HepG2 (cell line): ENCODE measurements around the gene ZNF512B. TPM values are rescaled to one million over a fixed set of nuclear protein-coding genes. Genes with fewer than 3 reads are reported as not detected.

Experiments used
- ATAC-seq: fragments of 200-7000 bp; cut with Tn5 transposase; 3 replicates; pipeline ENCODE4 v1.9.1; 2020; ENCODE audit warnings: mild to moderate bottlenecking, moderate library complexity
- BruUV-seq: library from RNA; stranded (reverse); fragments of 400-500 nt; replicated peaks from 2 replicates; lab custom pipeline; 2021; lab: Mats Ljungman, UMichigan
- CTCF ChIA-PET: fragments of 300-600 bp; formaldehyde crosslinking; extraction: SDS; loops from one replicate; lab custom pipeline; 2021; ENCODE audit warnings: low total read pairs, inconsistent platforms, low intra/inter-chr PET ratio; lab: Yijun Ruan, JAX
- POLR2A ChIA-PET: fragments of 350-600 bp; sonication (Branson Sonifier 250); formaldehyde crosslinking; loops from one replicate; lab custom pipeline; 2020; ENCODE audit warnings: antibody characterized with exemption, inconsistent platforms; lab: Yijun Ruan, JAX
- DNase-seq: peaks from one replicate; pipeline ENCODE4 v3.0.0-alpha.2; 2015; ENCODE audit warnings: low spot score
- FAIRE-seq: peaks from 3 replicates; lab custom pipeline; 2011; peaks lifted over from hg19 to GRCh38; lab: Jason Lieb, UNC
- H2AFZ ChIP-seq: one replicate; pipeline ENCODE4 v1.6.1; 2011; ENCODE audit warnings: low read length, inconsistent platforms
- H3K27ac ChIP-seq: fragments of 300-600 bp; 3 replicates; pipeline ENCODE4 v1.8.0; 2011; ENCODE audit warnings: mixed run types, mild to moderate bottlenecking, mixed read lengths, low read length, inconsistent platforms; ENCODE audit not compliant: insufficient read depth; ENCODE audit errors: extremely low read length
- H3K27me3 ChIP-seq, 2 experiments: fragments of 200-600 bp in 1 of 2; 2 replicates in 1 of 2; 3 replicates in 1 of 2; pipeline versions ENCODE4 v1.6.0 to v1.8.0; 2011; ENCODE audit warnings: low read length in 2 of 2, mild to moderate bottlenecking in 2 of 2, moderate library complexity in 2 of 2, inconsistent platforms in 1 of 2; ENCODE audit not compliant: insufficient read depth in 2 of 2, control insufficient read depth in 1 of 2
- H3K36me3 ChIP-seq, 2 experiments: fragments of 200-600 bp in 1 of 2; replicated peaks in 1 of 2; 2 replicates in 1 of 2; 3 replicates in 1 of 2; pipeline versions ENCODE4 v1.5.1 to v1.8.0; 2011; ENCODE audit warnings: low read length in 2 of 2, inconsistent platforms in 1 of 2; ENCODE audit not compliant: insufficient read depth in 2 of 2, control insufficient read depth in 1 of 2
- H3K4me1 ChIP-seq: 2 replicates; pipeline ENCODE4 v1.5.1; 2012; ENCODE audit warnings: low read length, inconsistent platforms; ENCODE audit not compliant: insufficient read depth
- H3K4me2 ChIP-seq: 2 replicates; pipeline ENCODE4 v1.6.0; 2011; ENCODE audit warnings: low read depth, low read length, inconsistent platforms
- H3K4me3 ChIP-seq, 3 experiments: fragments of 200-600 bp in 1 of 3; sonication (generic), shearing (Covaris generic) in 1 of 3; replicated peaks in 1 of 3; 2 replicates each; pipeline ENCODE4 v1.5.1; 2011 to 2016; ENCODE audit warnings: low read length in 3 of 3, inconsistent platforms in 2 of 3, low read depth in 2 of 3, mild to moderate bottlenecking in 2 of 3, control low read depth in 1 of 3, mixed read lengths in 1 of 3; ENCODE audit not compliant: insufficient read depth in 1 of 3
- H3K79me2 ChIP-seq: one replicate; pipeline ENCODE4 v1.6.1; 2011; ENCODE audit warnings: low read length, inconsistent platforms; ENCODE audit not compliant: insufficient read depth
- H3K9ac ChIP-seq: 2 replicates; pipeline ENCODE4 v1.6.0; 2011; ENCODE audit warnings: mild to moderate bottlenecking, low read depth, low read length, inconsistent platforms; ENCODE audit not compliant: insufficient read depth
- H3K9me3 ChIP-seq: 2 replicates; pipeline ENCODE4 v1.5.1; 2012; ENCODE audit warnings: mild to moderate bottlenecking, low read length
- H4K20me1 ChIP-seq: 2 replicates; pipeline ENCODE4 v1.6.0; 2011; ENCODE audit warnings: inconsistent platforms, mild to moderate bottlenecking, low read length, moderate library complexity; ENCODE audit not compliant: insufficient read depth
- ADNP ChIP-seq: sonication (generic); formaldehyde crosslinking; IDR thresholded peaks from 2 replicates; pipeline ENCODE4 v1.4.0; 2020; ENCODE audit warnings: missing genetic modification reagents
- AGO2 ChIP-seq: fragments of 200-400 bp; formaldehyde crosslinking; optimal IDR thresholded peaks from 2 replicates; pipeline ENCODE3; 2017; ENCODE audit warnings: mild to moderate bottlenecking, low read depth, low read length, moderate library complexity
- GLI4 ChIP-seq: sonication (generic); formaldehyde crosslinking; IDR thresholded peaks from 2 replicates; pipeline ENCODE4 v1.5.1; 2020; ENCODE audit warnings: missing genetic modification reagents, mild to moderate bottlenecking, moderate library complexity, borderline replicate concordance
- RBFOX2 ChIP-seq: fragments of 200-400 bp; formaldehyde crosslinking; IDR thresholded peaks from 2 replicates; pipeline ENCODE4 v1.6.1; 2017; ENCODE audit warnings: low read depth, mild to moderate bottlenecking, low read length
- SMARCE1 ChIP-seq: fragments of 450-650 bp; IDR thresholded peaks from 2 replicates; pipeline ENCODE4 v1.6.1; 2017; ENCODE audit warnings: borderline replicate concordance
- SOX13 ChIP-seq, 3 experiments: fragments of 450-650 bp in 1 of 3; sonication (generic) in 1 of 3; formaldehyde crosslinking in 1 of 3; IDR thresholded peaks in 2 of 3; conservative IDR thresholded peaks in 1 of 3; 2 replicates each; pipeline versions ENCODE4 v1.5.0 to v1.6.1; 2016 to 2020; ENCODE audit warnings: antibody characterized with exemption in 1 of 3, mild to moderate bottlenecking in 1 of 3, missing compliant biosample characterization in 1 of 3, missing genetic modification reagents in 1 of 3, moderate library complexity in 1 of 3
- ZNF547 ChIP-seq: sonication (generic); formaldehyde crosslinking; IDR thresholded peaks from 2 replicates; pipeline ENCODE4 v1.5.1; 2020; ENCODE audit warnings: mild to moderate bottlenecking, missing genetic modification reagents
- ZNF563 ChIP-seq: sonication (generic); formaldehyde crosslinking; IDR thresholded peaks from 2 replicates; pipeline ENCODE4 v1.8.0; 2022; ENCODE audit warnings: mild to moderate bottlenecking, moderate library complexity, missing genetic modification reagents
- ZNF570 ChIP-seq: sonication (generic); formaldehyde crosslinking; IDR thresholded peaks from 2 replicates; pipeline ENCODE4 v1.4.0; 2020; ENCODE audit warnings: mild to moderate bottlenecking, missing genetic modification reagents, borderline replicate concordance
- ZNF761 ChIP-seq: sonication (generic); formaldehyde crosslinking; conservative IDR thresholded peaks from 2 replicates; pipeline ENCODE4 v1.4.0; 2020; ENCODE audit warnings: mild to moderate bottlenecking, missing genetic modification reagents
- ZNF777 ChIP-seq: sonication (generic); formaldehyde crosslinking; IDR thresholded peaks from 2 replicates; pipeline ENCODE4 v1.4.0; 2020; ENCODE audit warnings: missing genetic modification reagents
- ZNF784 ChIP-seq: sonication (generic); formaldehyde crosslinking; IDR thresholded peaks from 2 replicates; pipeline ENCODE4 v1.5.1; 2020; ENCODE audit warnings: missing genetic modification reagents, mild to moderate bottlenecking, borderline replicate concordance
- ZNF83 ChIP-seq: sonication (generic); formaldehyde crosslinking; IDR thresholded peaks from 2 replicates; pipeline ENCODE4 v1.4.0; 2020; ENCODE audit warnings: missing genetic modification reagents, mild to moderate bottlenecking, borderline replicate concordance
- ZNF883 ChIP-seq: sonication (generic); formaldehyde crosslinking; IDR thresholded peaks from 2 replicates; pipeline ENCODE4 v1.5.1; 2020; ENCODE audit warnings: mild to moderate bottlenecking, missing genetic modification reagents; ENCODE audit errors: not compliant biosample characterization
- ZSCAN30 ChIP-seq: sonication (generic); formaldehyde crosslinking; IDR thresholded peaks from 2 replicates; pipeline ENCODE4 v1.5.0; 2020; ENCODE audit warnings: mild to moderate bottlenecking, missing genetic modification reagents
- WGBS: methylation state at CpG from one replicate; pipeline ENCODE4 v1.1.6; 2017; ENCODE audit warnings: low lambda C conversion rate; 5-methylcytosine and 5-hydroxymethylcytosine counted together
- in situ Hi-C: cut with HindIII; loops from 2 replicates; pipeline ENCODE4 v1.10.0; 2017; ENCODE audit warnings: low pct_unique_long_range_greater_than_20kb; ENCODE audit not compliant: extremely low pct_ligation_motif_present
- intact Hi-C: fragments of 100-400 bp; cut with micrococcal nuclease; formaldehyde crosslinking; loops from one replicate; pipeline ENCODE4 v1.10.0; 2022; ENCODE audit not compliant: unreplicated experiment
- polyA plus RNA-seq, 8 experiments: library from polyadenylated mRNA; depleted of rRNA in 3 of 8; stranded (reverse) in 7 of 8; unstranded in 1 of 8; fragments of >200 nt; fragmentation: Illumina TruSeq in 4 of 8; extraction: Trizol in 4 of 8; gene quantifications; 2 replicates each; pipeline versions ENCODE4 v1.2.1 to v1.2.3, GENCODE V29; 2011 to 2016; ENCODE audit warnings: low read depth in 4 of 8, missing spikeins in 1 of 8, mixed read lengths in 1 of 8; ENCODE audit not compliant: insufficient read depth in 1 of 8
- total RNA-seq, 5 experiments: library from RNA; depleted of rRNA; stranded (reverse); fragments of >200 nt; fragmentation: Illumina TruSeq; extraction: Trizol; gene quantifications; 2 replicates each; pipeline ENCODE4 v1.2.3, GENCODE V29; 2016; ENCODE audit warnings: low read depth in 1 of 5
- TF ChIP-seq, protein P1 (sequence below): sonication (generic); formaldehyde crosslinking; IDR thresholded peaks from 2 replicates; pipeline ENCODE4 v1.5.0; 2020; ENCODE audit warnings: mild to moderate bottlenecking, missing genetic modification reagents, borderline replicate concordance

Gene ZNF512B
- total and polyA plus RNA-seq, 2 of the 13 experiments (the other 11 are each of a cell fraction or from before 2014, with no cell fraction given): 11.5 to 30.6 TPM

DNA sequence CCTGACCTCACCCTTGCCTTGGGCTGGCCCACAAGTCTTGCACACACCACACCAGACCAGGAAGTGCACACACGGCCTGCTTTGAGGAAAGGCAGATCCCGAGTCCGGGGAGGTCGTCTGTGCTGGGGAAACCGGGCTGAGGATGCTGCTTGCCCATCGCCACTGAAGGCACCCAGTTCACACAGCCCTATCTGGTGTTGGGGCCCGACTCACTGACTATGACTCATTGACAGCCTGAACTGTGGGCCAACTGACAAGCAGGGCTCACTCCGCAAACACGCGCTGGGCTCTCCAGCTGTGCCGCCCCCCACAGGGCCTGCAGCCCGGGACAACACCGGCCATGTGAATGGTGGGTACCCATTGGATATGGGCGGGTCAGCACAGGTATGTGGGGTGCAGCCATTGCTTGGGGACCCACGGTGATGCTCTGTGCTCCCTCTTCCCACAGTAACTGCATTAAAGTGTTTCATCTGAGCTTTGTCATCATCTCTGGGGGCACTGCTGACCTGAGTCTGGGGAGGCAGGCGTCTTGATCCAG is 8.1 kb upstream of the ZNF512B start (continued):
- TF ChIP-seq ZNF563 (CRISPR knock-in tag) (no peak), SMARCE1 (no peak), GLI4 (no peak), ZNF761 (CRISPR knock-in tag) (peak; percentile 38; the same call in 1 of the 2 replicates), SOX13 (IDR thresholded peaks at IDR 0.05) (no peak), SOX13 (CRISPR knock-in tag; conservative IDR thresholded peaks at IDR 0.05 in 1 of 2, IDR thresholded peaks at IDR 0.05 in 1 of 2) (peak in 1 of 2 experiments; percentile 36; a peak in 1 of 4 replicates), ZSCAN30 (CRISPR knock-in tag) (no peak)

GRCh38 chr20:63976980-63977738 is 7.4 kb upstream of the ZNF512B start:
- FAIRE-seq (no peak), ATAC-seq (no peak)
- H3K4me1 ChIP-seq: peaks cover 45% of the 10 kb centered on the region
- peak; percentile 90 for TF ChIP-seq AGO2
- 0 out of 2 replicates have a peak, but pooled peaks have one; percentile 7 for TF ChIP-seq ZNF777 (CRISPR knock-in tag)
- peak; percentile 34; the same call in 1 of the 2 replicates for TF ChIP-seq ZNF784 (CRISPR knock-in tag)
- TF ChIP-seq ZNF547 (CRISPR knock-in tag): 0 out of 2 replicates have a peak, but pooled peaks have one; percentile 44
- TF ChIP-seq, protein P1, sequence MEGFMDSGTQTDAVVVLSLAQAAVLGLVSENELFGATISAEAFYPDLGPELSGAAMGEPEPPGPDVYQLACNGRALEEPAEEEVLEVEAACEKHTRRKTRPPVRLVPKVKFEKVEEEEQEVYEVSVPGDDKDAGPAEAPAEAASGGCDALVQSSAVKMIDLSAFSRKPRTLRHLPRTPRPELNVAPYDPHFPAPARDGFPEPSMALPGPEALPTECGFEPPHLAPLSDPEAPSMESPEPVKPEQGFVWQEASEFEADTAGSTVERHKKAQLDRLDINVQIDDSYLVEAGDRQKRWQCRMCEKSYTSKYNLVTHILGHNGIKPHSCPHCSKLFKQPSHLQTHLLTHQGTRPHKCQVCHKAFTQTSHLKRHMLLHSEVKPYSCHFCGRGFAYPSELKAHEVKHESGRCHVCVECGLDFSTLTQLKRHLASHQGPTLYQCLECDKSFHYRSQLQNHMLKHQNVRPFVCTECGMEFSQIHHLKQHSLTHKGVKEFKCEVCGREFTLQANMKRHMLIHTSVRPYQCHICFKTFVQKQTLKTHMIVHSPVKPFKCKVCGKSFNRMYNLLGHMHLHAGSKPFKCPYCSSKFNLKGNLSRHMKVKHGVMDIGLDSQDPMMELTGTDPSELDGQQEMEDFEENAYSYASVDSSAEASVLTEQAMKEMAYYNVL: peak; percentile 13; the same call in 1 of the 2 replicates
- peak; percentile 23; the same call in 1 of the 2 replicates for TF ChIP-seq ZNF83 (CRISPR knock-in tag)
- TF ChIP-seq ZNF883 (CRISPR knock-in tag): peak; percentile 68
- TF ChIP-seq RBFOX2: 0 out of 2 replicates have a peak, but pooled peaks have one; percentile 40
- TF ChIP-seq ADNP (CRISPR knock-in tag): no peak
- 0 out of 2 replicates have a peak, but pooled peaks have one; percentile 9 for TF ChIP-seq ZNF570

More at GRCh38 chr20:63976980-63977738, 7.4 kb upstream of the ZNF512B start:
- no TSS peak for BruUV-seq
- H3K36me3 ChIP-seq: no peaks in the 10 kb centered on the region; a peak in 2 of 5 replicates
- peak overlapping the region in 1 of 3 experiments; percentile 99; a peak in 1 of 6 replicates for H3K4me3 ChIP-seq
- in situ Hi-C loops (loop anchor here (5.0 kb wide), 1 partner anchor 80 kb away; no protein-coding TSS in a partner anchor), intact Hi-C loops (no loop called here)
- peaks cover 3% of the 10 kb centered on the region; the same call in 1 of the 2 replicates for H4K20me1 ChIP-seq
- WGBS: 96% methylated on average over 18 of the region's 18 CpGs
- peak overlapping the region; percentile 99 for H3K4me2 ChIP-seq
- ChIA-PET POLR2A (interaction anchor here (0.8 to 1.5 kb wide), 4 partner anchors 9 to 439 kb away, joined by 3 to 8 read pairs (median 4); partner anchors contain the start of genes TPD52L2 and UCKL1), CTCF (interaction anchor here (1.3 kb wide), 1 partner anchor 68 kb away, joined by 5 read pairs; no protein-coding TSS in a partner anchor)
- DNase-seq: no peak
- peak overlapping the region; percentile 3 for H3K27ac ChIP-seq
- no peak overlapping the region; the same call in 1 of the 2 replicates for H3K9ac ChIP-seq
- H3K27me3 ChIP-seq: no peaks in the 10 kb centered on the region; a peak in 1 of 5 replicates
- H3K9me3 ChIP-seq: no peaks in the 10 kb centered on the region
- no peak overlapping the region for H2AFZ ChIP-seq
- H3K79me2 ChIP-seq: peaks cover 10% of the 10 kb centered on the region
